H1 (cell line): ENCODE measurements around the gene DYDC1. TPM values are rescaled to one million over a fixed set of nuclear protein-coding genes. Genes with fewer than 3 reads are reported as not detected.

ENCODE experiments used
- CTCF ChIA-PET: fragments of 300-600 bp; sonication (Branson Sonifier 250); formaldehyde crosslinking; loops from one replicate; lab custom pipeline; 2021; ENCODE audit not compliant: partially characterized antibody; lab: Charles Lee
- POLR2A ChIA-PET: fragments of 300-600 bp; sonication (Branson Sonifier 250); formaldehyde crosslinking; loops from one replicate; lab custom pipeline; 2021; ENCODE audit warnings: inconsistent platforms; ENCODE audit not compliant: partially characterized antibody; lab: Charles Lee
- DNase-seq, 2 experiments: peaks; one replicate each; pipeline versions ENCODE4 v3.0.0 to v3.0.0-alpha.2; 2010 to 2022; ENCODE audit warnings: low spot score in 2 of 2, low read depth in 1 of 2, mixed read lengths in 1 of 2
- FAIRE-seq: peaks from 2 replicates; lab custom pipeline; 2011; peaks lifted over from hg19 to GRCh38; lab: Jason Lieb, UNC
- H2AFZ ChIP-seq: 2 replicates; pipeline ENCODE4 v1.8.1; 2012; ENCODE audit warnings: low read length, inconsistent platforms
- H2AK5ac ChIP-seq: 2 replicates; pipeline ENCODE4 v1.6.1; 2013; ENCODE audit warnings: low read depth, low read length
- H2BK120ac ChIP-seq: replicated peaks from 2 replicates; pipeline ENCODE3; 2013; ENCODE audit warnings: low read depth, low read length, inconsistent platforms
- H2BK12ac ChIP-seq: 2 replicates; pipeline ENCODE4 v1.6.1; 2013; ENCODE audit warnings: low read depth, low read length
- H2BK15ac ChIP-seq: 2 replicates; pipeline ENCODE4 v1.6.1; 2013; ENCODE audit warnings: low read length
- H2BK20ac ChIP-seq: 2 replicates; pipeline ENCODE4 v1.6.1; 2013; ENCODE audit warnings: low read length
- H2BK5ac ChIP-seq: 2 replicates; pipeline ENCODE4 v1.6.1; 2013; ENCODE audit warnings: low read depth, low read length
- H3K14ac ChIP-seq: 2 replicates; pipeline ENCODE4 v1.6.1; 2013; ENCODE audit warnings: inconsistent platforms; ENCODE audit not compliant: insufficient read length
- H3K18ac ChIP-seq: 2 replicates; pipeline ENCODE4 v1.6.1; 2013; ENCODE audit warnings: low read length; ENCODE audit errors: extremely low read depth
- H3K23ac ChIP-seq: 2 replicates; pipeline ENCODE4 v1.6.1; 2013; ENCODE audit warnings: inconsistent platforms; ENCODE audit not compliant: insufficient read length
- H3K23me2 ChIP-seq: 2 replicates; pipeline ENCODE4 v1.6.1; 2013; ENCODE audit warnings: low read depth, low read length
- H3K27ac ChIP-seq: 2 replicates; pipeline ENCODE4 v1.6.1; 2011; ENCODE audit warnings: low read depth, low read length, inconsistent platforms
- H3K27me3 ChIP-seq, 4 experiments: replicated peaks in 1 of 4; 1 replicate in 1 of 4; 2 replicates in 3 of 4; pipeline versions ENCODE4 v1.6.1 to v1.8.1; 2011 to 2013; ENCODE audit warnings: low read length in 3 of 4, mild to moderate bottlenecking in 3 of 4, inconsistent platforms in 2 of 4, mixed read lengths in 2 of 4, moderate library complexity in 1 of 4; ENCODE audit not compliant: control insufficient read depth in 3 of 4, insufficient read depth in 3 of 4; ENCODE audit errors: extremely low read depth in 1 of 4
- H3K36me3 ChIP-seq, 4 experiments: 2 replicates each; pipeline versions ENCODE4 v1.6.1 to v1.8.1; 2011 to 2013; ENCODE audit warnings: mild to moderate bottlenecking in 4 of 4, low read length in 3 of 4, moderate library complexity in 2 of 4, control low read depth in 1 of 4, inconsistent platforms in 1 of 4; ENCODE audit not compliant: insufficient read depth in 4 of 4, control insufficient read depth in 2 of 4
- H3K4ac ChIP-seq: replicated peaks from 2 replicates; pipeline ENCODE3; 2013; ENCODE audit warnings: low read length, low read depth, mixed read lengths, inconsistent platforms; ENCODE audit not compliant: insufficient read length
- H3K4me1 ChIP-seq, 4 experiments: replicated peaks in 1 of 4; 1 replicate in 1 of 4; 2 replicates in 3 of 4; pipeline versions ENCODE4 v1.6.1 to v1.8.1; 2011 to 2013; ENCODE audit warnings: low read length in 3 of 4, inconsistent platforms in 2 of 4, mixed read lengths in 1 of 4; ENCODE audit not compliant: insufficient read depth in 4 of 4, control insufficient read depth in 3 of 4
- H3K4me2 ChIP-seq, 2 experiments: 2 replicates each; pipeline versions ENCODE4 v1.6.1 to v1.8.1; 2011 to 2013; ENCODE audit warnings: low read depth in 2 of 2, low read length in 2 of 2, control low read depth in 1 of 2, inconsistent platforms in 1 of 2, mild to moderate bottlenecking in 1 of 2; ENCODE audit not compliant: insufficient read depth in 1 of 2
- H3K4me3 ChIP-seq, 4 experiments: fragments of 200-600, 300-600 bp in 1 of 4; sonication (generic), shearing (Covaris generic), sonication (Bioruptor Twin) in 1 of 4; 2 replicates each; pipeline versions ENCODE4 v1.5.1 to v1.8.1; 2011 to 2016; ENCODE audit warnings: low read length in 4 of 4, low read depth in 3 of 4, control low read depth in 2 of 4, inconsistent platforms in 2 of 4, mild to moderate bottlenecking in 2 of 4, mixed read lengths in 1 of 4, moderate library complexity in 1 of 4; ENCODE audit not compliant: insufficient read depth in 2 of 4; ENCODE audit errors: extremely low read depth in 1 of 4
- H3K56ac ChIP-seq: replicated peaks from 2 replicates; pipeline ENCODE3; 2013; ENCODE audit warnings: low read depth, mild to moderate bottlenecking, mixed read lengths, low read length, inconsistent platforms; ENCODE audit not compliant: insufficient read length
- H3K79me1 ChIP-seq: 2 replicates; pipeline ENCODE4 v1.6.1; 2013; ENCODE audit warnings: low read depth, low read length, control low read depth
- H3K79me2 ChIP-seq, 2 experiments: 2 replicates each; pipeline versions ENCODE4 v1.6.1 to v1.8.1; 2012 to 2013; ENCODE audit warnings: low read length in 2 of 2, mild to moderate bottlenecking in 2 of 2, inconsistent platforms in 1 of 2; ENCODE audit not compliant: insufficient read depth in 2 of 2, control insufficient read depth in 1 of 2
- H3K9ac ChIP-seq, 4 experiments: replicated peaks in 1 of 4; 1 replicate in 1 of 4; 2 replicates in 3 of 4; pipeline versions ENCODE4 v1.6.1 to v1.8.1; 2011 to 2013; ENCODE audit warnings: low read depth in 3 of 4, low read length in 3 of 4, control low read depth in 2 of 4, mild to moderate bottlenecking in 2 of 4, moderate library complexity in 2 of 4, inconsistent platforms in 1 of 4; ENCODE audit errors: extremely low read depth in 1 of 4
- H3K9me3 ChIP-seq, 2 experiments: 2 replicates each; pipeline versions ENCODE4 v1.6.1 to v1.8.1; 2012 to 2013; ENCODE audit warnings: mild to moderate bottlenecking in 2 of 2, moderate library complexity in 2 of 2, control low read depth in 1 of 2, inconsistent platforms in 1 of 2, low read depth in 1 of 2, low read length in 1 of 2, mixed read lengths in 1 of 2; ENCODE audit not compliant: insufficient read depth in 2 of 2
- H4K20me1 ChIP-seq, 2 experiments: replicated peaks in 1 of 2; 2 replicates each; pipeline versions ENCODE3 to v1.8.1; 2011 to 2013; ENCODE audit warnings: inconsistent platforms in 2 of 2, low read length in 2 of 2, mild to moderate bottlenecking in 1 of 2; ENCODE audit not compliant: insufficient read depth in 2 of 2, control insufficient read depth in 1 of 2
- H4K5ac ChIP-seq: 2 replicates; pipeline ENCODE4 v1.6.1; 2013; ENCODE audit warnings: low read length, low read depth, mixed read lengths, inconsistent platforms; ENCODE audit not compliant: insufficient read length
- H4K8ac ChIP-seq: 2 replicates; pipeline ENCODE4 v1.8.0; 2013; ENCODE audit warnings: mild to moderate bottlenecking, moderate library complexity, low read length, inconsistent platforms; ENCODE audit not compliant: insufficient read depth; ENCODE audit errors: extremely low read depth
- H4K91ac ChIP-seq: replicated peaks from 2 replicates; pipeline ENCODE3; 2013; ENCODE audit warnings: low read length, mixed read lengths, inconsistent platforms; ENCODE audit not compliant: insufficient read length
- HDAC2 ChIP-seq, 2 experiments: fragments of 300-600 bp in 1 of 2; sonication (generic) in 1 of 2; IDR thresholded peaks; 2 replicates each; pipeline ENCODE4 v1.6.1; 2011 to 2012; ENCODE audit warnings: low read depth in 2 of 2, low read length in 2 of 2, mild to moderate bottlenecking in 2 of 2, moderate library complexity in 2 of 2, borderline replicate concordance in 1 of 2, inconsistent platforms in 1 of 2
- HDAC6 ChIP-seq: IDR thresholded peaks from one replicate; pipeline ENCODE4 v1.7.1; 2012; ENCODE audit warnings: low read depth, mild to moderate bottlenecking, inconsistent platforms, low read length, moderate library complexity
- JUN ChIP-seq: IDR thresholded peaks from 2 replicates; pipeline ENCODE4 v1.6.1; 2011; ENCODE audit warnings: low read depth, mild to moderate bottlenecking, improper control_type of control experiment, low read length
- KDM1A ChIP-seq: fragments of 200-600, 300-600 bp; sonication (generic); IDR thresholded peaks from 2 replicates; pipeline ENCODE4 v1.7.1; 2016; ENCODE audit warnings: mild to moderate bottlenecking, low read length, borderline replicate concordance
- MAX ChIP-seq: IDR thresholded peaks from 2 replicates; pipeline ENCODE4 v1.6.1; 2012; ENCODE audit warnings: inconsistent platforms
- POLR2AphosphoS5 ChIP-seq: IDR thresholded peaks from 2 replicates; pipeline ENCODE4 v1.6.1; 2011; ENCODE audit warnings: low read depth, low read length
- TCF12 ChIP-seq: IDR thresholded peaks from 2 replicates; pipeline ENCODE4 v1.6.1; 2011; ENCODE audit warnings: low read depth, mild to moderate bottlenecking, low read length
- USF2 ChIP-seq: IDR thresholded peaks from 2 replicates; pipeline ENCODE4 v1.6.1; 2011; ENCODE audit warnings: low read length, improper control_type of control experiment
- YY1 ChIP-seq: IDR thresholded peaks from 2 replicates; pipeline ENCODE4 v1.6.1; 2011; ENCODE audit warnings: low read depth, mild to moderate bottlenecking, low read length
- ZNF274 ChIP-seq: IDR thresholded peaks from 2 replicates; pipeline ENCODE4 v1.7.0; 2012; ENCODE audit warnings: low read length, borderline replicate concordance; ENCODE audit errors: extremely low read depth
- WGBS, 2 experiments: shearing (Covaris generic) in 1 of 2; methylation state at CpG; one replicate each; pipeline versions ENCODE4 v1.1.6 to v1.1.7; 2013 to 2015; ENCODE audit warnings: low lambda C conversion rate in 2 of 2, mixed read lengths in 2 of 2, inconsistent platforms in 1 of 2, low coverage in 1 of 2, missing lambda C conversion rate in 1 of 2; ENCODE audit not compliant: insufficient replicate concordance in 2 of 2, insufficient coverage in 1 of 2, insufficient read length in 1 of 2; ENCODE audit errors: extremely low coverage in 1 of 2, missing lambda C conversion rate in 1 of 2; 5-methylcytosine and 5-hydroxymethylcytosine counted together
- polyA plus RNA-seq, 7 experiments: library from polyadenylated mRNA; depleted of rRNA in 3 of 7; stranded (reverse) in 5 of 7; unstranded in 2 of 7; fragments of >200 nt in 5 of 7; fragments of 200-250 nt in 2 of 7; gene quantifications; 1 replicate in 5 of 7; 2 replicates in 1 of 7; 4 replicates in 1 of 7; pipeline versions ENCODE4 v1.2.1 to v1.2.3, GENCODE V29; 2011 to 2013; ENCODE audit warnings: missing spikeins in 2 of 7, mixed read lengths in 2 of 7
- total RNA-seq: library from RNA; stranded (reverse); fragmentation: NEBNext Ultra II Directional; extraction: Animal tissue kit (Norgen Biotek cat#: 25700); gene quantifications from 2 replicates; pipeline ENCODE4 v1.2.1, GENCODE V29; 2021

The DYDC1 gene
- total and polyA plus RNA-seq, 2 of the 8 experiments (the other 6 are each of a cell fraction or from before 2014, with no cell fraction given): not detected

GRCh38 chr10:80324891-80325364 is 31.6 kb downstream of the DYDC1 start:
- no peak overlapping the region for H4K8ac ChIP-seq
- H2AK5ac ChIP-seq: no peak overlapping the region
- H3K18ac ChIP-seq: no peak overlapping the region
- H3K56ac ChIP-seq: no peak overlapping the region
- H3K9ac ChIP-seq: no peak overlapping the region
- no peaks in the 10 kb centered on the region for H3K23me2 ChIP-seq
- H3K4me3 ChIP-seq: no peak overlapping the region
- H3K79me1 ChIP-seq: no peaks in the 10 kb centered on the region
- DNase-seq: no peak
- no peak overlapping the region for H2AFZ ChIP-seq
- no peak overlapping the region for H3K23ac ChIP-seq
- H3K4me1 ChIP-seq: no peaks in the 10 kb centered on the region
- no peak overlapping the region for H4K5ac ChIP-seq
- H3K27ac ChIP-seq: no peak overlapping the region
- H2BK5ac ChIP-seq: no peak overlapping the region
- no peak for FAIRE-seq
- no peak overlapping the region for H2BK12ac ChIP-seq
- H3K14ac ChIP-seq: no peak overlapping the region
- no peaks in the 10 kb centered on the region for H3K9me3 ChIP-seq
- no peak for TF ChIP-seq USF2
- TF ChIP-seq HDAC2 (IDR thresholded peaks at IDR 0.05; ENCODE audit: borderline replicate concordance in 1 of 2, low read depth in 2 of 2, low read length in 2 of 2): no peak
- TF ChIP-seq YY1: no peak
- TF ChIP-seq HDAC6: no peak
- TF ChIP-seq POLR2AphosphoS5: no peak
- TF ChIP-seq MAX: no peak
- no peak for TF ChIP-seq ZNF274
- no peak for TF ChIP-seq TCF12
- no peak for TF ChIP-seq KDM1A
- TF ChIP-seq JUN: no peak
- TF ChIP-seq, all 59 proteins: peak for 0
- H4K20me1 ChIP-seq: no peaks in the 10 kb centered on the region
- no peak overlapping the region for H4K91ac ChIP-seq
- H3K27me3 ChIP-seq: no peaks in the 10 kb centered on the region
- H2BK120ac ChIP-seq: no peak overlapping the region
- ChIA-PET CTCF (interaction anchor here (0.6 to 0.8 kb wide), 2 partner anchors 17 to 53 kb away, joined by 3 to 4 read pairs; no protein-coding TSS in a partner anchor), POLR2A (no interaction called here)
- H3K4me2 ChIP-seq: no peak overlapping the region
- no peak overlapping the region for H2BK15ac ChIP-seq
- no peaks in the 10 kb centered on the region for H3K36me3 ChIP-seq
- no peak overlapping the region for H2BK20ac ChIP-seq
- WGBS, 2 experiments: 86% methylated on average over 6 of the region's 6 CpGs; no CpG with 5 or more reads in 1 of the 2 experiments
- no peaks in the 10 kb centered on the region for H3K79me2 ChIP-seq
- H3K4ac ChIP-seq: no peak overlapping the region
